Esophagus muscularis mucosa (tissue), 2 donors: Measurements from ENCODE around the gene SH3YL1.

Source experiments
- POLR2A ChIP-seq: fragments of 450-650 bp; IDR thresholded peaks from one replicate; pipeline ENCODE4 v1.6.1; 2017; ENCODE audit warnings: antibody characterized with exemption, moderate library complexity, mild to moderate bottlenecking, low read depth
- POLR2AphosphoS5 ChIP-seq, 2 donors: sonication (generic); formaldehyde crosslinking; IDR thresholded peaks; one replicate each; pipeline ENCODE4 v1.6.1; 2017; ENCODE audit warnings: antibody characterized with exemption in 2 of 2

DNA sequence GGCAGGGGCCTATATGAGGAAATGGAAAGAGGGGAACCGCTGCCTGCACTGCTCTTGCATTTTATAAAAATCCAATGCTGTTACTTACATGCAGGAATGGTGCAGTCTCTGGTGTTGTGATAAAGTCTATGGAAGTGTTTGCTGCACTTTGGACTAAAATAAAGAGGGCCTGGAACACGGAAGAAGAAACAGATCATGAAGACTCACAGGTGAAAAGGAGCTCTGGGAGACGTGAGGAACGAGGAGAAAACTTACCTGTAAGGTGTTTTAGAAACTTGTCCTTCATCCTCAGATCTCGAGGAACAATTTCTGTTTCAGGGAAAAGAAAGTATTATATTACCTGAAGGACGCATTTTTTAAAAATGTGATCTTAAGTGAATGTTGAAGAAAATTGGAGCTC, 22.2 kb upstream of the SH3YL1 start:
- TF ChIP-seq POLR2AphosphoS5 (IDR thresholded peaks at IDR 0.05) (no peak), POLR2A (no peak)
